Thoracic aorta (tissue), 2 donors: ENCODE measurements around the gene EEF1AKMT3. TPM values are rescaled to one million over a fixed set of nuclear protein-coding genes. Genes with fewer than 3 reads are reported as not detected.

Experiments used
- ATAC-seq: fragments of 150-250 bp; one replicate; pipeline ENCODE4 v1.8.0; 2017; ENCODE audit warnings: low read depth; ENCODE audit not compliant: insufficient number of reproducible peaks, low FRiP score
- DNase-seq: peaks from one replicate; pipeline ENCODE4 v3.0.0-alpha.2; 2020; ENCODE audit warnings: low spot score
- H3K27ac ChIP-seq, 2 donors: fragments of 200-600 bp; sonication (generic); 1 replicate in 1 of 2; 2 replicates in 1 of 2; pipeline ENCODE4 v1.5.1; 2016; ENCODE audit warnings: mild to moderate bottlenecking in 2 of 2, moderate library complexity in 2 of 2
- H3K27me3 ChIP-seq: fragments of 200-600 bp; sonication (generic); replicated peaks from 2 replicates; pipeline ENCODE4 v1.6.0; 2016; ENCODE audit warnings: mild to moderate bottlenecking; ENCODE audit not compliant: insufficient read depth
- H3K36me3 ChIP-seq: fragments of 200-600 bp; sonication (generic); one replicate; pipeline ENCODE4 v1.5.1; 2016
- H3K4me1 ChIP-seq, 2 donors: fragments of 200-600 bp; sonication (generic); 1 replicate in 1 of 2; 2 replicates in 1 of 2; pipeline versions ENCODE4 v1.5.1 to v1.6.0; 2016; ENCODE audit warnings: low read depth in 2 of 2, mild to moderate bottlenecking in 1 of 2; ENCODE audit not compliant: control insufficient read depth in 1 of 2
- H3K4me3 ChIP-seq: fragments of 200-600 bp; sonication (generic); 2 replicates; pipeline ENCODE4 v1.5.1; 2016; ENCODE audit warnings: mild to moderate bottlenecking
- H3K9me3 ChIP-seq: fragments of 200-600 bp; sonication (generic); 2 replicates; pipeline ENCODE4 v1.5.1; 2016
- CTCF ChIP-seq: fragments of 200-600 bp; sonication (generic); IDR thresholded peaks from one replicate; pipeline ENCODE4 v1.5.1; 2019; ENCODE audit warnings: antibody characterized with exemption
- total RNA-seq, 2 donors: library from RNA; depleted of rRNA; stranded (reverse); fragments of >200 nt; gene quantifications; one replicate each; pipeline versions ENCODE4 v1.1.0 to v1.2.3, GENCODE V29; 2016

EEF1AKMT3 gene
- total RNA-seq, 2 donors from 2014 or later: 7.0 to 9.7 TPM

GRCh38 chr12:57779736-57780135 is 7.3 kb downstream of the EEF1AKMT3 start:
- TF ChIP-seq CTCF: no peak
- Histone ChIP-seq H3K27me3 (no peaks in the 10 kb centered on the region), H3K9me3 (no peaks in the 10 kb centered on the region), H3K4me1 (peaks cover 12 to 17% of the 10 kb centered on the region in 2 donors), H3K27ac (no peak overlapping the region), H3K4me3 (no peak overlapping the region), H3K36me3 (peaks cover 8% of the 10 kb centered on the region)
- ATAC-seq (no peak), DNase-seq (no peak)

- H3K27ac ChIP-seq: no peak overlapping the region
- DNase-seq (no peak), ATAC-seq (no peak)
- H3K4me3 ChIP-seq: no peak overlapping the region
- H3K4me1 ChIP-seq: peaks cover 12 to 17% of the 10 kb centered on the region in 2 donors
- no peaks in the 10 kb centered on the region for H3K27me3 ChIP-seq
- no peak for TF ChIP-seq CTCF
- H3K36me3 ChIP-seq: peaks cover 8% of the 10 kb centered on the region
- H3K9me3 ChIP-seq: no peaks in the 10 kb centered on the region
Observed at GRCh38 chr12:57780284-57780897, 8.0 kb downstream of the EEF1AKMT3 start.

- Histone ChIP-seq H3K36me3 (peaks cover 7% of the 10 kb centered on the region), H3K4me1 (peaks cover 12 to 17% of the 10 kb centered on the region in 2 donors), H3K27ac (peak overlapping the region in 1 of 2 donors; percentile 1), H3K27me3 (no peaks in the 10 kb centered on the region), H3K4me3 (no peak overlapping the region), H3K9me3 (no peaks in the 10 kb centered on the region)
- TF ChIP-seq CTCF: no peak
- ATAC-seq (no peak), DNase-seq (no peak)
Observed at GRCh38 chr12:57781244-57781643, 8.8 kb downstream of the EEF1AKMT3 start.

- no peak for ATAC-seq
- Histone ChIP-seq H3K27me3 (no peaks in the 10 kb centered on the region), H3K36me3 (peaks cover 9% of the 10 kb centered on the region), H3K4me3 (no peak overlapping the region), H3K27ac (peak overlapping the region in 1 of 2 donors; percentile 1), H3K9me3 (no peaks in the 10 kb centered on the region), H3K4me1 (peaks cover 12 to 17% of the 10 kb centered on the region in 2 donors)
- no peak for DNase-seq
- TF ChIP-seq CTCF: no peak
Observed at GRCh38 chr12:57781801-57782200, 9.4 kb downstream of the EEF1AKMT3 start.

- no peak for ATAC-seq
- Histone ChIP-seq H3K27ac (no peak overlapping the region), H3K27me3 (no peaks in the 10 kb centered on the region)
Observed at GRCh38 chr12:57782243-57782607, 9.8 kb downstream of the EEF1AKMT3 start.

More at GRCh38 chr12:57782243-57782607, 9.8 kb downstream of the EEF1AKMT3 start:
- no peak for DNase-seq
- Histone ChIP-seq H3K4me1 (peaks cover 12 to 17% of the 10 kb centered on the region in 2 donors), H3K4me3 (peak overlapping the region; percentile 98), H3K36me3 (peaks cover 10% of the 10 kb centered on the region), H3K9me3 (no peaks in the 10 kb centered on the region)
- TF ChIP-seq CTCF: no peak
